ENCODE data around the gene AP3S2.

- TF ChIP-seq CTCF (IDR thresholded peaks at IDR 0.05; ENCODE audit: borderline replicate concordance, extremely low read depth, low read length, poor library complexity, severe bottlenecking): no peak
- TF ChIP-seq EZH2 (IDR thresholded peaks at IDR 0.05; ENCODE audit: borderline replicate concordance, low read depth, low read length, severe bottlenecking): no peak
Observed at GRCh38 chr15:89936786-89937265, 43.0 kb upstream of the AP3S2 start.
